Measurements from ENCODE around the gene DTNB.

DNA sequence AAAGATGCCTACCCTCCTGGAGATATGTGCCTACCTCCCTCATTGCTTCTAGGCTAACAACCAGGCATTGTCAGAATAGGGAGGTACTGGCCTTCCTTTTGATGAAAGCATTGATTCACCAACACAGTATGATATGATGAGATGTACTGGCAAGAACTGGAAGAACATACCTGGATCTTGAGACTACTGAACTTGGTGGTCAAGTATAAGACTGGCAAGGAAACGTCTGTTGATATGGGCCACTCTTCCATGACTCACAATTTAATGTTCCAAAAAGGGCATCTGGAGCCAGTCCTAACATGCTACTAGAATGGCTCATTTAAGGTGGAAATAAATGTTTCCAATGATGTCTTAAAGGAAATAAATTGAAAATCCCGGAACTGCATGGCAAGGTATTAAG lies 18.1 kb downstream of the DTNB start:
- TF ChIP-seq POLR2AphosphoS5 (IDR thresholded peaks at IDR 0.05; ENCODE audit: low read depth, low read length) (no peak), POLR2A (IDR thresholded peaks at IDR 0.05; ENCODE audit: low read depth, low read length) (no peak), TAF1 (IDR thresholded peaks at IDR 0.05; ENCODE audit: low read depth, low read length) (no peak), PAX5 (IDR thresholded peaks at IDR 0.05; ENCODE audit: insufficient read depth, low read length, severe bottlenecking) (no peak), POU2F2 (IDR thresholded peaks at IDR 0.05; ENCODE audit: low read depth, low read length) (no peak)

Data from GM12891 (cell line).